ENCODE results near the gene KCTD10.

The KCTD10 gene

GRCh38 chr12:109492371-109492770 is 15.3 kb upstream of the KCTD10 start:
- Histone ChIP-seq H3K4me3 (replicated peaks; ENCODE audit: insufficient read depth, low read length) (no peak overlapping the region), H3K27me3 (ENCODE audit: insufficient read depth, poor library complexity, severe bottlenecking) (no peaks in the 10 kb centered on the region), H3K27ac (replicated peaks) (no peak overlapping the region)
- TF ChIP-seq CTCF (IDR thresholded peaks at IDR 0.05; ENCODE audit: insufficient read depth, low read length) (no peak), SPI1 (IDR thresholded peaks at IDR 0.05; ENCODE audit: borderline replicate concordance, low read depth) (no peak), GABPA (IDR thresholded peaks at IDR 0.05; ENCODE audit: low read depth) (no peak), POLR2AphosphoS5 (IDR thresholded peaks at IDR 0.05; ENCODE audit: low read depth) (no peak), REST (IDR thresholded peaks at IDR 0.05; ENCODE audit: insufficient replicate concordance, low read depth) (no peak)
- no peak for DNase-seq (ENCODE audit: low read depth in 1 of 2, low spot score in 1 of 2)

GRCh38 chr12:109491671-109492070 is 14.6 kb upstream of the KCTD10 start:
- no peak for TF ChIP-seq REST (IDR thresholded peaks at IDR 0.05; ENCODE audit: insufficient replicate concordance, low read depth)
- TF ChIP-seq CTCF (IDR thresholded peaks at IDR 0.05; ENCODE audit: insufficient read depth, low read length) = no peak
- TF ChIP-seq GABPA (IDR thresholded peaks at IDR 0.05; ENCODE audit: low read depth) = no peak
- TF ChIP-seq SPI1 (IDR thresholded peaks at IDR 0.05; ENCODE audit: borderline replicate concordance, low read depth) = no peak
- no peak for TF ChIP-seq POLR2AphosphoS5 (IDR thresholded peaks at IDR 0.05; ENCODE audit: low read depth)
- no peak overlapping the region for H3K4me3 ChIP-seq (replicated peaks; ENCODE audit: insufficient read depth, low read length)
- no peak for DNase-seq (ENCODE audit: low read depth in 1 of 2, low spot score in 1 of 2)
- H3K27ac ChIP-seq (replicated peaks) = no peak overlapping the region
- H3K27me3 ChIP-seq (ENCODE audit: insufficient read depth, poor library complexity, severe bottlenecking) = no peaks in the 10 kb centered on the region

- Histone ChIP-seq H3K27me3 (ENCODE audit: insufficient read depth, poor library complexity, severe bottlenecking) (no peaks in the 10 kb centered on the region), H3K4me3 (replicated peaks; ENCODE audit: insufficient read depth, low read length) (no peak overlapping the region), H3K27ac (replicated peaks) (no peak overlapping the region)
- no peak for DNase-seq (ENCODE audit: low read depth in 1 of 2, low spot score in 1 of 2)
- no peak for TF ChIP-seq GABPA (IDR thresholded peaks at IDR 0.05; ENCODE audit: low read depth)
- TF ChIP-seq SPI1 (IDR thresholded peaks at IDR 0.05; ENCODE audit: borderline replicate concordance, low read depth) = no peak
- no peak for TF ChIP-seq POLR2AphosphoS5 (IDR thresholded peaks at IDR 0.05; ENCODE audit: low read depth)
- TF ChIP-seq CTCF (IDR thresholded peaks at IDR 0.05; ENCODE audit: insufficient read depth, low read length) = no peak
- no peak for TF ChIP-seq REST (IDR thresholded peaks at IDR 0.05; ENCODE audit: insufficient replicate concordance, low read depth)
These were observed 13.0 kb upstream of the KCTD10 start for GRCh38 chr12:109489955-109490565.

All from HL-60 (cell line).